Smooth muscle cell (in vitro differentiated cells): ENCODE results near the gene OTUB1. TPM values are rescaled to one million over a fixed set of nuclear protein-coding genes. Genes with fewer than 3 reads are reported as not detected.
A peak's percentile ranks its signal among the peaks of the same experiment; 100 is the strongest.

Experiments used
- DNase-seq: peaks from one replicate; lab custom pipeline; 2025; ENCODE audit not compliant: unreplicated experiment; lab: John Stamatoyannopoulos, UW
- H2AFZ ChIP-seq: fragments of 200-600 bp; sonication (generic); 2 replicates; pipeline ENCODE4 v1.6.0; 2016; ENCODE audit warnings: antibody characterized with exemption, low read depth, mild to moderate bottlenecking
- H3F3A ChIP-seq: fragments of 200-600 bp; sonication (generic); 2 replicates; pipeline ENCODE4 v1.6.0; 2017; ENCODE audit warnings: antibody characterized with exemption, low read depth
- H3K27ac ChIP-seq: fragments of 200-600 bp; sonication (generic); 2 replicates; pipeline ENCODE4 v1.5.1; 2016; ENCODE audit warnings: low read depth, mild to moderate bottlenecking
- H3K27me3 ChIP-seq: fragments of 200-600 bp; sonication (generic); 2 replicates; pipeline ENCODE4 v1.6.1; 2016; ENCODE audit warnings: low read depth, mild to moderate bottlenecking
- H3K36me3 ChIP-seq: fragments of 200-600 bp; sonication (generic); 2 replicates; pipeline ENCODE4 v1.5.1; 2016; ENCODE audit warnings: low read depth
- H3K4me1 ChIP-seq: fragments of 200-600 bp; sonication (generic); 2 replicates; pipeline ENCODE4 v1.5.1; 2016; ENCODE audit warnings: low read depth
- H3K4me2 ChIP-seq: fragments of 200-600 bp; sonication (generic); 2 replicates; pipeline ENCODE4 v1.6.0; 2016; ENCODE audit warnings: mild to moderate bottlenecking
- H3K4me3 ChIP-seq: fragments of 200-600 bp; sonication (generic); 2 replicates; pipeline ENCODE4 v1.5.1; 2016; ENCODE audit warnings: mild to moderate bottlenecking
- H3K79me2 ChIP-seq: fragments of 200-600 bp; sonication (generic); 2 replicates; pipeline ENCODE4 v1.6.0; 2016; ENCODE audit warnings: low read depth, mild to moderate bottlenecking
- H3K9ac ChIP-seq: fragments of 200-600 bp; sonication (generic); 2 replicates; pipeline ENCODE4 v1.6.0; 2016; ENCODE audit warnings: low read depth
- H3K9me3 ChIP-seq: fragments of 200-600 bp; sonication (generic); replicated peaks from 2 replicates; pipeline ENCODE4 v1.5.1; 2016; ENCODE audit warnings: low read depth
- H4K20me1 ChIP-seq: fragments of 200-600 bp; sonication (generic); 2 replicates; pipeline ENCODE4 v1.6.0; 2016; ENCODE audit warnings: low read depth
- WGBS: methylation state at CpG from one replicate; pipeline ENCODE4 v1.1.7; 2016; ENCODE audit warnings: low lambda C conversion rate; 5-methylcytosine and 5-hydroxymethylcytosine counted together
- polyA plus RNA-seq: library from polyadenylated mRNA; unstranded; fragments of >200 nt; fragmentation: Nextera tagmentation; extraction: Ambion mirVana; gene quantifications from 2 replicates; pipeline ENCODE4 v1.2.1, GENCODE V29; 2016
- total RNA-seq: library from RNA; depleted of rRNA; stranded (reverse); fragments of >200 nt; gene quantifications from 2 replicates; pipeline ENCODE4 v1.2.3, GENCODE V29; 2014
- TF ChIP-seq, protein P1 (sequence below): fragments of 200-600 bp; sonication (generic); IDR thresholded peaks from 2 replicates; pipeline ENCODE4 v1.5.1; 2017; ENCODE audit warnings: borderline replicate concordance, mild to moderate bottlenecking, antibody characterized with exemption; ENCODE audit not compliant: insufficient read depth, poor library complexity, severe bottlenecking

Gene OTUB1
- total and polyA plus RNA-seq, 2 experiments from 2014 or later, result 71.5 to 164 TPM

- DNase-seq, result no peak
- H3K9me3 ChIP-seq, result no peaks in the 10 kb centered on the region
- H3K79me2 ChIP-seq, result no peaks in the 10 kb centered on the region
- no peak overlapping the region for H3K4me3 ChIP-seq
- TF ChIP-seq, protein P1, sequence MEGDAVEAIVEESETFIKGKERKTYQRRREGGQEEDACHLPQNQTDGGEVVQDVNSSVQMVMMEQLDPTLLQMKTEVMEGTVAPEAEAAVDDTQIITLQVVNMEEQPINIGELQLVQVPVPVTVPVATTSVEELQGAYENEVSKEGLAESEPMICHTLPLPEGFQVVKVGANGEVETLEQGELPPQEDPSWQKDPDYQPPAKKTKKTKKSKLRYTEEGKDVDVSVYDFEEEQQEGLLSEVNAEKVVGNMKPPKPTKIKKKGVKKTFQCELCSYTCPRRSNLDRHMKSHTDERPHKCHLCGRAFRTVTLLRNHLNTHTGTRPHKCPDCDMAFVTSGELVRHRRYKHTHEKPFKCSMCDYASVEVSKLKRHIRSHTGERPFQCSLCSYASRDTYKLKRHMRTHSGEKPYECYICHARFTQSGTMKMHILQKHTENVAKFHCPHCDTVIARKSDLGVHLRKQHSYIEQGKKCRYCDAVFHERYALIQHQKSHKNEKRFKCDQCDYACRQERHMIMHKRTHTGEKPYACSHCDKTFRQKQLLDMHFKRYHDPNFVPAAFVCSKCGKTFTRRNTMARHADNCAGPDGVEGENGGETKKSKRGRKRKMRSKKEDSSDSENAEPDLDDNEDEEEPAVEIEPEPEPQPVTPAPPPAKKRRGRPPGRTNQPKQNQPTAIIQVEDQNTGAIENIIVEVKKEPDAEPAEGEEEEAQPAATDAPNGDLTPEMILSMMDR, result no peak
- H3K4me1 ChIP-seq, result peaks cover 20% of the 10 kb centered on the region
- H3K36me3 ChIP-seq, result no peaks in the 10 kb centered on the region
- no peaks in the 10 kb centered on the region for H3F3A ChIP-seq
- 91% methylated on average over 8 of the region's 16 CpGs for WGBS
- peaks cover 53% of the 10 kb centered on the region for H4K20me1 ChIP-seq
- H3K27me3 ChIP-seq, result peaks cover 50% of the 10 kb centered on the region
- H3K27ac ChIP-seq, result no peak overlapping the region
- H3K4me2 ChIP-seq, result no peak overlapping the region
- H3K9ac ChIP-seq, result no peak overlapping the region
- H2AFZ ChIP-seq, result no peak overlapping the region
Observed at GRCh38 chr11:64039012-64039665, 52.9 kb downstream of the OTUB1 start.

DNA sequence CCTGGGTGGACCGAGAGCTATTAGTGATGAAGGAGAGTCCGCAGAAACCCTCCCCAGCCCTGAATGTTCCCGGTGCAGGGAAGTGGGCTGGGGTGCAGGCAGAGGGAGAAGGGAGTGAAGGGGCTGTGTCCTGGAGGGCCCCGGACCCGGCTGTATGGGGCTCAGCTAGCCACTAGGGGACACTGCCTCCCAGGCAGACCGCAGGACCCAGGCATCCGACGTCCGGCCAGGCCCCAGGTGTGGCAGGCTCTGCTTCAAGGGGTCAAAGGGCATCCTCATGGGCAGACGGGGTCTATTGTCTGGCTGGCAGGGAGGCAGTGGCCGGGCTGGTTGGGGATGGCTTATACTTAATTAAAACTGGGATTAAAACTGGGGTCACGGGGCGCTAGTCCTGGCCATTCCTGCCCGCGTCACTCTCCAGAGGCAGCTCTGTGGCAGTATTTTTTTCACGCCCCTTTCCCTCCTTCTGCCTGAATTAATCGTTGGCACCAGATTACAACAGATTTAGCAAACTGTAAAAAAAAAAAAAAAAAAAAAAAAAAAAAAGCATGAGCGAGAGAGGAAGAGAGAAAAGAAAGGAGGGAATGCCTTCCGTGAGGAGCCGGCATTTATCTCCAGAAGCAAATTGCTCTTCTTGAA lies 54.6 kb downstream of the OTUB1 start:
- TF ChIP-seq, protein P1, result peak; percentile 21
- Histone ChIP-seq H3K27me3 (peaks cover 37% of the 10 kb centered on the region), H3K79me2 (no peaks in the 10 kb centered on the region), H3K4me1 (peaks cover 20% of the 10 kb centered on the region), H3K4me2 (no peak overlapping the region), H3K27ac (no peak overlapping the region), H3K9me3 (no peaks in the 10 kb centered on the region), H2AFZ (no peak overlapping the region), H4K20me1 (peaks cover 41% of the 10 kb centered on the region), H3F3A (no peaks in the 10 kb centered on the region), H3K36me3 (no peaks in the 10 kb centered on the region), H3K9ac (no peak overlapping the region), H3K4me3 (no peak overlapping the region)
- 73% methylated on average over 18 of the region's 20 CpGs for WGBS
- DNase-seq, result no peak

- Histone ChIP-seq H3K4me1 (peaks cover 11% of the 10 kb centered on the region), H3K27me3 (peaks cover 27% of the 10 kb centered on the region), H3K4me2 (no peak overlapping the region), H2AFZ (no peak overlapping the region), H3K4me3 (no peak overlapping the region), H3K27ac (no peak overlapping the region), H3K36me3 (no peaks in the 10 kb centered on the region), H3K79me2 (no peaks in the 10 kb centered on the region), H3K9ac (no peak overlapping the region), H3F3A (no peaks in the 10 kb centered on the region), H4K20me1 (peaks cover 31% of the 10 kb centered on the region), H3K9me3 (no peaks in the 10 kb centered on the region)
- DNase-seq, result no peak
- TF ChIP-seq, protein P1, result no peak
- WGBS, result 92% methylated on average over 9 of the region's 9 CpGs
Observed at GRCh38 chr11:64041846-64042245, 55.6 kb downstream of the OTUB1 start.
